Smooth muscle cell of the umbilical artery (primary cell): ENCODE data around the gene NUDT8. TPM values are rescaled to one million over a fixed set of nuclear protein-coding genes. Genes with fewer than 3 reads are reported as not detected.

ENCODE experiments used
- total RNA-seq: library from RNA; depleted of rRNA; stranded (reverse); fragments of >200 nt; gene quantifications from 2 replicates; pipeline ENCODE4 v1.2.3, GENCODE V29; 2014

The NUDT8 gene, protein sequence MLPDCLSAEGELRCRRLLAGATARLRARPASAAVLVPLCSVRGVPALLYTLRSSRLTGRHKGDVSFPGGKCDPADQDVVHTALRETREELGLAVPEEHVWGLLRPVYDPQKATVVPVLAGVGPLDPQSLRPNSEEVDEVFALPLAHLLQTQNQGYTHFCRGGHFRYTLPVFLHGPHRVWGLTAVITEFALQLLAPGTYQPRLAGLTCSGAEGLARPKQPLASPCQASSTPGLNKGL
- 4.5 and 5.3 TPM in 2 replicates for total RNA-seq

GRCh38 chr11:67629386-67630227, at the start of gene NUDT8:
TSS of gene NUDT8 (minus strand) at chr11:67629937. CDS start at chr11:67629911, 26 bp downstream.

DNA sequence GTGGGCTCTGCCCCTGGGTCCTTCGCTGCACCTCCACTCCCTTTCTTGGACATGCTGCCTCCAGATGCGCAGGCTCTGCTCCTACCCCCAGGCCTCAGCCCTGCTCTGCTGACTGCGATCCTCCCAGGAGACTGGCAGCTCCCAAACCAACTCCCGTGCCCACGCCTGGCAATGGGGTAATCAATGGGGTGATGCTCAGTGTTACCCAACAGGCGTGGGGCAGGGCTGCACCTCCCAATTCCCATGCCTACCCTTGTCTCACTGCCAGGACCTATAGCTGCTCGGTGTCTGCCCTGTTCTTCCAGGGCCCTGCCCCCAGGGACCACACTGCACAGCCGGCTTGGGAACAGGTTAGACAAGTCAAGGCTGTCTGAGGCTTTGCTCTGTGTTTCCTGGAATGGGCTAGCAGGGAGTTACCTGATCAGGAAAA, 44.7 kb upstream of the NUDT8 start, which contains the start of gene ALDH3B2:
TSS of gene ALDH3B2 (minus strand) at position 182 of the 430 bp plus-strand sequence. CDS start 7,688 bp downstream, outside the sequence.

GRCh38 chr11:67639438-67639859, 9.7 kb upstream of the NUDT8 start, which contains the start of gene TBX10:
TSS of gene TBX10 (minus strand) at chr11:67639763. CDS start at chr11:67639472, 291 bp downstream.

DNA sequence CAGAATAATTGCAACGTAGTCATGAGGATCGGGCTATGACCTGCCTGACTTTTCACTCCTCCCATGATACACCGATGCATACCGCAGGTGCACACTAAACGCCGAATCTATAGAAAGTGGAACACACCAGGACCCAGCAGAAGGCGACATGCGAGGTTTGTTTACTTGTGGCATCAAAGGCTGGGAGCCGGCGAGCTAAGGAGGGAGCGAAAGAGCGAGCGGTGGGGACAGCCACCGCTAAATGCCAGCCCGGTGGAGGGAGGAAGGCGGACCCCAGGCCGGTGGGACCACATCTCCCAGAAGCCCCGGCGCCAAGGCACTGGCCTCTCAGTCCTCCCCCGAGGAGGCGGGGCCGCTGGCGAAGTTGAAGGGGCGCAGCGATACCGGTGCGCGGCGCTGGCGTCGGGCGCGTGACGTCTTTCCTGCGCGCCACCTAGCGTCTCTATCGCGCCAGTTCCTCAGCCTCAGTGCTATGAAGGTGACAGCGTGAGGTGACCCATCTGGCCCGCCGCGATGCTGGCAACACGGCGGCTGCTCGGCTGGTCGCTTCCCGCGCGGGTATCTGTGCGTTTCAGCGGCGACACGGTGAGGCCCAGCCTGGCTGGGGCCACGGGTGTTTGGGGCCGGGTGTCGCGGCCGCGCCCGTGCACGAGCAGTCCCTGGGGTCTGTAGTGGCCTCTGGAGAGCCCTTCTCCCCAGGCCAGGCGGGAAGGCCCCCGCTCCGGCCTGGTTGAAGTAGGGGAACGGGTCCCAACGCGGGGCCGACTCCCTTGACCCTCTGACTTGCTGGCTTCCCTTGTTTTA, 23.0 kb downstream of the NUDT8 start, which contains the start of gene NDUFV1:
TSS of gene NDUFV1 (plus strand) at position 445 of the 804 bp plus-strand sequence. CDS start at position 514, 69 bp downstream.

DNA sequence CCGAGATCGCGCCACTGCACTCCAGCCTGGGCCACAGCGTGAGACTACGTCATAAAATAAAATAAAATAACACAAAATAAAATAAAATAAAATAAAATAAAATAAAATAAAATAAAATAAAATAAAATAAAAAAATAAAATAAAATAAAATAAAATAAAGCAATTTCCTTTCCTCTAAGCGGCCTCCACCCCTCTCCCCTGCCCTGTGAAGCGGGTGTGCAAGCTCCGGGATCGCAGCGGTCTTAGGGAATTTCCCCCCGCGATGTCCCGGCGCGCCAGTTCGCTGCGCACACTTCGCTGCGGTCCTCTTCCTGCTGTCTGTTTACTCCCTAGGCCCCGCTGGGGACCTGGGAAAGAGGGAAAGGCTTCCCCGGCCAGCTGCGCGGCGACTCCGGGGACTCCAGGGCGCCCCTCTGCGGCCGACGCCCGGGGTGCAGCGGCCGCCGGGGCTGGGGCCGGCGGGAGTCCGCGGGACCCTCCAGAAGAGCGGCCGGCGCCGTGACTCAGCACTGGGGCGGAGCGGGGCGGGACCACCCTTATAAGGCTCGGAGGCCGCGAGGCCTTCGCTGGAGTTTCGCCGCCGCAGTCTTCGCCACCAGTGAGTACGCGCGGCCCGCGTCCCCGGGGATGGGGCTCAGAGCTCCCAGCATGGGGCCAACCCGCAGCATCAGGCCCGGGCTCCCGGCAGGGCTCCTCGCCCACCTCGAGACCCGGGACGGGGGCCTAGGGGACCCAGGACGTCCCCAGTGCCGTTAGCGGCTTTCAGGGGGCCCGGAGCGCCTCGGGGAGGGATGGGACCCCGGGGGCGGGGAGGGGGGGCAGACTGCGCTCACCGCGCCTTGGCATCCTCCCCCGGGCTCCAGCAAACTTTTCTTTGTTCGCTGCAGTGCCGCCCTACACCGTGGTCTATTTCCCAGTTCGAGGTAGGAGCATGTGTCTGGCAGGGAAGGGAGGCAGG, 46.2 kb downstream of the NUDT8 start, which contains the start of gene GSTP1:
TSS of gene GSTP1 (plus strand) at position 566 of the 958 bp plus-strand sequence. CDS start at position 598, 32 bp downstream.

Other genes with a start within 250 kb of the NUDT8 start
- 5.2 and 7.4 TPM in 2 replicates for gene RAD9A, start 238.0 kb downstream of the NUDT8 start, total RNA-seq
- gene PPP1CA, start 228.1 kb downstream of the NUDT8 start, total RNA-seq, result 92.3 and 121 TPM in 2 replicates
- gene TBC1D10C, start 225.9 kb downstream of the NUDT8 start, total RNA-seq, result not detected in 2 replicates
- gene CARNS1, start 214.3 kb downstream of the NUDT8 start, total RNA-seq, result 0.30 and 0.51 TPM in 2 replicates
- gene RPS6KB2, start 201.4 kb downstream of the NUDT8 start, total RNA-seq, result 34.6 and 38.0 TPM in 2 replicates
- gene PTPRCAP, start 192.3 kb downstream of the NUDT8 start, total RNA-seq, result 0.42 TPM in 1 of 2 replicates, not detected in the other
- gene CORO1B, start 186.5 kb downstream of the NUDT8 start, total RNA-seq, result 123 and 144 TPM in 2 replicates
- gene GPR152, start 177.2 kb downstream of the NUDT8 start, total RNA-seq, result not detected in 2 replicates
- gene CABP4, start 174.6 kb downstream of the NUDT8 start, total RNA-seq, result not detected in 2 replicates
- gene TMEM134, start 160.7 kb downstream of the NUDT8 start, total RNA-seq, result 38.1 and 38.6 TPM in 2 replicates
- 51.1 and 80.2 TPM in 2 replicates for gene AIP, start 146.9 kb downstream of the NUDT8 start, total RNA-seq
- 17.8 and 31.0 TPM in 2 replicates for gene PITPNM1, start 124.6 kb downstream of the NUDT8 start, total RNA-seq
- gene CDK2AP2, start 121.8 kb downstream of the NUDT8 start, total RNA-seq, result 18.4 and 25.8 TPM in 2 replicates
- not detected in 2 replicates for gene CABP2, start 106.5 kb downstream of the NUDT8 start, total RNA-seq
- gene GSTP1, start 46.1 kb downstream of the NUDT8 start, total RNA-seq, result 647 and 1,272 TPM in 2 replicates
- 127 and 147 TPM in 2 replicates for gene NDUFV1, start 23.0 kb downstream of the NUDT8 start, total RNA-seq
- gene TBX10, start 9.8 kb upstream of the NUDT8 start, total RNA-seq, result not detected in 2 replicates
- not detected in 2 replicates for gene ACY3, start 20.8 kb upstream of the NUDT8 start, total RNA-seq
- not detected in 2 replicates for gene ALDH3B2, start 44.7 kb upstream of the NUDT8 start, total RNA-seq